Measurements from ENCODE around the gene KIAA1328.
"Not testable (repeated sequence)": the region's sequence is repeated elsewhere in the genome, so short reads cannot be mapped to it uniquely, and the experiment has no call there.

The KIAA1328 gene

DNA sequence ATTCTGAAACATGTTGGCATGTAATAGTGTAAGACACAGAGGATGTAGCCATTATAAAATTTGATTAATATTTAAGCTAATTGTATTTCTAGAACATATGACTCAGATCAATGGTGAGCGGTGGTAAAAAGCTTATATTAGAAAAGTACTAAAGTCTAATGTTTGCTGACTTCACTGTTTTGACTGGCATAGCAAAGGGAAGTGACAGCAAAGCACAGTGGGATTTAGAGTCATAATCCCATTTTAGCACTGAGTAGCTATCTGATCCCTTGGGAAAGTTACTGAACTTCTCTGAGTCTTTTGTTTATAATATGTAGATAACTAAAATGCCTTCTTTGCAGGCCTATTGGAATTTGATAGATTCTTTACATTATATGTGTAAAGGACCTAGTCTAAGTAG is 60.4 kb downstream of the KIAA1328 start:
- no peak for DNase-seq

DNA sequence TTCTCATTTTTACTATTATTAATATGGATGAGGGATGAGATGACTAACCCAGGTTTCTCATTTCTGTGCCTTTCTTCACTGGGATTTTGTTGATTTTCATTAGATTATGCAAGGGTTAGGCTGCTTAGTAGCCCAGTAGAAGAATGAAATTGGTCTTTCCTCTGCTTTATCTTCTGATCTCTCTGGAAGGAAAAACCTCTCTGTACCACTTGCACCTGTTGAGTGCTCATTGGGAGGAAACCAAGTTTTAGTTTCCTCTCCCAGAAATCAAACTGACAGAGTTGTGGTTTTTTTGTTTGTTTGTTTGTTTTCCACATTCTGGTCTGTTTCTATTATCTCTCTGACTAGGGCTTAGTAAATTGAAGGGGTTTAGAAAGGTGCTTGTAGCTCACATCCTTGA is 60.8 kb downstream of the KIAA1328 start:
- DNase-seq, result no peak

DNA sequence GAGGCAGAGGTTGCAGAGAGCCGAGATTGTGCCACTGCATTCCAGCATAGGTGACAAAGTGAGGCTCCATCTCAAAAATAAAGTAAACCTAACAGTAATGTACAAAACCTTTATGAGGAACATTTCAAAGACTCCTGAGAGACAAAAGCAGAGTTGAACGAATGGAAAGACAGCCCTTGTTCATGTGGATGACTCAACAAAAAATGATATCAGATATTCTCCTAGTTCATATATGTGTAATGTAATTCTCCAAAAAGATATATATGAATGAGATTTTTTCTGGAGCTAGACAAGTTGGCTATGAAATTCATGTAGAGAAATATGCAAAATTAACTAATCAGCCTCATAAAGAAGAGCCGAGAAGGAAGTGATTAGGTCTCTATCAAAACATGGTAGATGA is 61.7 kb downstream of the KIAA1328 start:
- DNase-seq, result no peak

GRCh38 chr18:36893227-36893626 is 64.3 kb downstream of the KIAA1328 start:
- DNase-seq, result no peak

- no peak for DNase-seq
Observed at GRCh38 chr18:36895606-36896005, 66.7 kb downstream of the KIAA1328 start.

- no peak for DNase-seq
Observed at GRCh38 chr18:36897253-36897652, 68.3 kb downstream of the KIAA1328 start.

DNA sequence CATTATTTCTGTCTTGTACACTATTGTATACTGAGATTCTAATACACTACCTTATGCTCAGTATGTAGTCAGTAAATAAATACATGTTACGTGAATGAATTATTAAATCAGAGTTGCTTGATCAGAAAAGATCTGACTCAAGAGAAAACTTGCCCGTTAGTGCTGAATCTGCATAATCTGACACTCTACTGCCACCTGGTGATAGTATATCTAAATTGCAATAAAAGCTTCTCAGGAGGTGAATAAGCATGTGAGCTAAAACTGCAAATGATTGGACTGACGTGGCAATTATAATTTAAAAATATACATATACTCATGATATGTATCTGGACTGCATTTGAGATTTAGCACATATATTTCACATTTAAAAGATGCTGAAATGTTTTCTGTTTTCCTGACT is 70.4 kb downstream of the KIAA1328 start:
- no peak for DNase-seq

DNA sequence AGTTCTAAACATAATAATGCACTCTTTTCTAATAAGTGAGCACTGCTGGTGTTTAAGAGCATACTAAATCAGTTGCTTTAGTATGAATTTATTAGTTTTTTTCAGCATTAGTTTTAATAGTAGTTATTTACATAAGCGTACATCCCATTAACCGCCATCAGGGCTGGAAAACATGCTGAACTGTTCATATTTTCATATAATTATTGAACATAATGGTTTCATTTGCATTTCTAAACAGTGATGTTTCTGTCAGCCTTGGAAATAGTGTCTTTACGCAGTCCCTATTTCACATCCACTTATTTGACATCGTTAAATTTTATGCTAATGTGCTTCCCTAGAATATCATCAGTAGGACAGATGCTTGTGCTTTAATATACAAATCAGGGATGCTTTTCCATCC is 71.5 kb downstream of the KIAA1328 start:
- no peak for DNase-seq

- DNase-seq, result no peak
Observed at GRCh38 chr18:36901277-36901701, 72.4 kb downstream of the KIAA1328 start.

GRCh38 chr18:36903215-36903928 is 74.4 kb downstream of the KIAA1328 start:
- DNase-seq, result no peak

DNA sequence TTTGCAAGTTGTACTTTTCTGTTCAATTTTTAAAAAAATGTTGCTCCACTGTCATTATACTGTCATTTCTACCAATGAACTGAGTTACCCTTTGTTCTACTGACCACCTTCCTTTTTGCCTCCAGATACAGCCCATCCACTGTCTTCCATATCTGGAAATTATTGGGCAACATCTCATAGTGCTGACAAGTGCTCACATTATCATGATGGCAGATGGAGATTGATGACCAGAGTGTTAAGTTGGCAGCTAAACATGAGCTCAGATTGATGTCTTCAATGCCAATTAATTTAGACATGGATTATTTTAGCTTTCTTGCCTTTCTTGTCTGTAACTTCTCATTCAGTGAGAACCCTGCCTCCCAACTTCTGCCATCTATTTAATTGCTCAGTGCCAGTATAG is 76.6 kb downstream of the KIAA1328 start:
- DNase-seq, result no peak

GRCh38 chr18:36909282-36909681 is 80.4 kb downstream of the KIAA1328 start:
- not testable (repeated sequence) for DNase-seq

DNA sequence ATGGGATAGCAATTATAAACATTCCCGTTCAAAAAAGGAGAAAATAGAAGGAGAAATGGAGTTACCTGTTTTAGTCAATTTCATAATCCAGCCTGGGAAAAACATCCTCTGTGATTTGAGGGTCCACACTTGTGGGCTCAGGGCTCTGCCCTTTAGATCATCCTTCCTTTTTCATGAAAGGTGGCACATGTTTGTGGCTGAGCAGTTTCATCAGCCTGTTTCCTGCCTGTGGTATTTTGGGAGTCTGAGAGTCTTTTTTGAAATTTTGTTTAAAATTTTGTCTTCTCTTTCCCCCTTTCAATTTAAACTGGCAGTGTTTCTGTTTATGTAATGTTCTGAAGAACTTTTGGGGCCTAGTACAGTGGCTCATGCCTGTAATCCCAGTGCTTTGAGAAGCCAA is 84.0 kb downstream of the KIAA1328 start:
- DNase-seq, result no peak

- DNase-seq, result no peak
Observed at GRCh38 chr18:36917907-36918306, 89.0 kb downstream of the KIAA1328 start.

DNA sequence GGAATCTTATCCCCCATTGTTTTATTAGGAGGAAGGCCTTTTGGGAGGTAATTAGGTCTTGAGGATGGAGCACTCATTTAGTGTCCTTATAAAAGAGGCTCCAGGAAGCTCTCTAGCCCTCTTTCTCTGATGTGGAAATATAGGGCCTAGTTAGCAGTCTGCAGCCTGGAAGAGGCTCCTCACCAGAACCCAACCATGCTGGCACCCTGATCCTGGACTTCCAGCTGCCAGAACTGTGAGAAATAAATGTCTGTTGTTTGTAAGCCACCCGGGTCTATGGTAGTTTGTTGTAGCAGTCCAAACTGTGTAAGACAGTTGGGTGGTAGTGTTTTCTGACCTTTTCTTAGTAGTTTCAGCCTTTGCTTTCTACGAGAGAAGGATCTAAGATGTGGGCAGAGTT is 100.7 kb downstream of the KIAA1328 start:
- no peak for DNase-seq

- no peak for DNase-seq
Observed at GRCh38 chr18:36931106-36931505, 102.2 kb downstream of the KIAA1328 start.

DNA sequence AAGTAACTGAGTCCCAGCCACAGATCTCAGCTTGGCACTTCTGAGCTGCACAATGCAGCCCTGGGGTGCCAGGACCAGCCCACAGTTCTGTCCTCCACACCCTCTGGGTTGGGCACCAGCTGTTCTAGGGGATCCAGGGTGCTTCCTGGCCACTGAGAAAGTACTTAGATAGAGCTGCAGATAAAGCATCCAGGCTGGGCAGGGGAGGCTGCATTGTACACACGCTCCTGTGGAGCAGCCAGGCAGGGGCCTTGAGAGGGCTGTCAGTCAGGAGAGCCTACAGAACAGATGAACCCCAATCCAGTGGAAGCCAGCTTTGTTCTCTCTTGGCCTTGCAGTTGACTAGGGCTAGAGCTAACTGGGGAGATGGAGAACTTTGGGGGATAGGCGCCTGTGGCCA is 104.6 kb downstream of the KIAA1328 start:
- no peak for DNase-seq

DNA sequence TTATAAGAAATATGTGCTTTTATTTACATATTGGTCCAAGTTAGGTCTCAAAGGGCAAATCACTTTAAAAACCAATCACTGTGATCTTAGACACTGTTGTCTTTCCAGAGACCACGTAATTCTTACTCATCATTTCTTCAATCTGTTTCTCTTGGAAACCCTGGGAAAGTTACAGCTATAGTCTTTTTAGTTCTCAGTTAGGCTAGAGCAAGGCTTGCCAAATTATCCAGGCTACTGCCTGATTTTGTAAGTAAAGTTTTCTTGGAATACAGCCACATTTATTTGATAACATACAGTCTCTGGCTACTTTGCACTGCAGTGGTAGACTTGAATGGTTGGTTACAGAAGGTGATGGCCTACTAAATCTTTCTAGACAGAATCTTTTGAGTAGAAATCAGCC is 106.0 kb downstream of the KIAA1328 start:
- DNase-seq, result no peak

GRCh38 chr18:36942264-36942663 is 113.3 kb downstream of the KIAA1328 start:
- DNase-seq, result no peak

DNA sequence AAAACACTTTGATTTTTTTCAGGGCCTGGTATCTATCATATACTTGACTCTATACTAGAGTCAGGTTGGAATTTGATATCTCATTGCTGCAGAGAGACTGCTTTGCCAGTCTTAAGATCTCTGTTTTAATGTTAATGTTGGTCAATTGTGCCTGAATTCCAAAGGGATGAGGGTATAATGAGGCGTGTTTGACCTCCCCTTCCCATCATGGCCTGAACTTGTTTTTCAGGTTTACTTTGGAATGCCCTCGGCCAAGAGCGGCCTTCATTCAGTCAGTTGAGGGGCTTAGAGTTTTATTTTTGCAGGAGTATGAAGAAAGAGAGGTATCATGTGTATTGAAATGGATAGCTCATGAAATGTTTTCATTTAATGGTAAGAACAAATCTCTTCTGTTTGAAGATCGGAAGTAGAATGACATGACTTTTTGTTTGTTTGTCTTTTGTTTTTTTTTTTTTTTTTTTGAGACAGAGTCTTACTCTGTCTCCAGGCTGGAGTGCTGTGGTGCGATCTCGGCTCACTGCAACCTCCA is 119.0 kb downstream of the KIAA1328 start:
- DNase-seq, result no peak

- no peak for DNase-seq
Observed at GRCh38 chr18:36950282-36950681, 121.4 kb downstream of the KIAA1328 start.

- DNase-seq, result no peak
Observed at GRCh38 chr18:36950960-36951359, 122.0 kb downstream of the KIAA1328 start.

DNA sequence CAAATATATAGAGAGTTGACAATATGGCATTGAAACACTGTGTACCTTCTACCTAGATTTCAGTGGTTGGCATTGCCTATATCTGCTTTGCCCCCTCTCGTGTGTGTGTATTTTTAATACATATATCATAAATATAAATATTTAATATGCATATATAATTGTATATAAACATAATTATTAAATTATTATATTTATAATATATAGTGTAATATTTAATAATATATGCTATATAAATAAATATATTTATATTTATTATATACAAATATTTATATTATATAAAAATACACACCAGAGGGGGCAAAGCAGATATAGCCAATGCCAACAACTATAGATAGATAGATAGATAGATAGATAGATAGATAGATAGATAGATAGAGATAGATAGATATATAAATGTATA is 124.1 kb downstream of the KIAA1328 start:
- no peak for DNase-seq

DNA sequence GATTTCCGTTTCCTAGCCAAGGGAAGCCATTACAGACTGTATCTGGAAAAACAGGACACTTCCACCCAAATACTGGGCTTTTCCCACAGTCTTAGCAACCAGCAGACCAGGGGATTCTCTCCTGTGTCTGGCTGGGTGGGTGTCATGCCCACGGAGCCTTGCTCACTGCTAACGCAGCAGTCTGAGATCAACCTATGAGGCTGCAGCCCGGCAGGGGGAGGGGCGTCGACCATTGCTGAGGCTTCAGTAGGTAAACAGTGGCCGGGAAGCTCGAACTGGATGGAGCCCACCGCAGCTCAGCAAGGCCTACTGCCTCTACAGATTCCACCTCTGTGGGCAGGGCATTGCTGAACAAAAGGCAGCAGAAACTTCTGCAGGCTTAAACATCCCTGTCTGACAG is 131.1 kb downstream of the KIAA1328 start:
- no peak for DNase-seq

- DNase-seq, result no peak
Observed at GRCh38 chr18:36963464-36963863, 134.5 kb downstream of the KIAA1328 start.
